Mesenchymal stem cell (in vitro differentiated cells and primary cell): ENCODE data around the gene TMEM187.

Experiments
- DNase-seq: peaks from one replicate; pipeline ENCODE4 v3.0.0-alpha.2; 2013
- H2AFZ ChIP-seq: one replicate; pipeline ENCODE4 v1.6.1; 2013; ENCODE audit warnings: low read depth, mild to moderate bottlenecking, control low read depth, inconsistent platforms, low read length, moderate library complexity
- H2AK5ac ChIP-seq: 2 replicates; pipeline ENCODE4 v1.6.1; 2013; ENCODE audit warnings: low read length, moderate library complexity, mild to moderate bottlenecking, inconsistent platforms; ENCODE audit not compliant: severe bottlenecking
- H2BK120ac ChIP-seq: one replicate; pipeline ENCODE4 v1.6.1; 2013; ENCODE audit warnings: low read depth, mild to moderate bottlenecking, inconsistent platforms, low read length, moderate library complexity
- H2BK12ac ChIP-seq, 2 experiments: one replicate each; pipeline ENCODE4 v1.6.1; 2013; ENCODE audit warnings: inconsistent platforms in 2 of 2, low read length in 2 of 2, mild to moderate bottlenecking in 2 of 2, moderate library complexity in 2 of 2, control low read depth in 1 of 2
- H2BK15ac ChIP-seq: one replicate; pipeline ENCODE4 v1.6.1; 2013; ENCODE audit warnings: mild to moderate bottlenecking, low read depth, inconsistent platforms; ENCODE audit not compliant: poor library complexity, severe bottlenecking
- H2BK5ac ChIP-seq: 2 replicates; pipeline ENCODE4 v1.6.1; 2013; ENCODE audit warnings: low read depth, mild to moderate bottlenecking, low read length, control low read depth, inconsistent platforms; ENCODE audit not compliant: poor library complexity, severe bottlenecking
- H3K14ac ChIP-seq, 2 experiments: one replicate each; pipeline ENCODE4 v1.6.1; 2013; ENCODE audit warnings: inconsistent platforms in 2 of 2, low read length in 2 of 2, control low read depth in 1 of 2, mild to moderate bottlenecking in 1 of 2, moderate library complexity in 1 of 2
- H3K18ac ChIP-seq, 2 experiments: one replicate each; pipeline ENCODE4 v1.6.1; 2013; ENCODE audit warnings: inconsistent platforms in 2 of 2, low read length in 2 of 2, control low read depth in 1 of 2, low read depth in 1 of 2, mild to moderate bottlenecking in 1 of 2
- H3K23ac ChIP-seq, 2 experiments: one replicate each; pipeline ENCODE4 v1.6.1; 2013; ENCODE audit warnings: inconsistent platforms in 2 of 2, low read length in 2 of 2, mild to moderate bottlenecking in 2 of 2, moderate library complexity in 2 of 2, control low read depth in 1 of 2
- H3K27ac ChIP-seq: 2 replicates; pipeline ENCODE4 v1.5.1; 2013; ENCODE audit warnings: mild to moderate bottlenecking, moderate library complexity, low read length, control low read depth, inconsistent platforms; ENCODE audit not compliant: poor library complexity, severe bottlenecking
- H3K27me3 ChIP-seq, 2 experiments: 2 replicates each; pipeline versions ENCODE4 v1.6.1 to v1.7.0; 2013; ENCODE audit warnings: low read length in 2 of 2, mild to moderate bottlenecking in 2 of 2, moderate library complexity in 2 of 2, control low read depth in 1 of 2, inconsistent platforms in 1 of 2; ENCODE audit not compliant: control insufficient read depth in 1 of 2, insufficient read depth in 1 of 2
- H3K36me3 ChIP-seq, 2 experiments: 2 replicates each; pipeline versions ENCODE4 v1.6.1 to v1.7.0; 2013; ENCODE audit warnings: low read length in 2 of 2, control low read depth in 1 of 2, inconsistent platforms in 1 of 2, low read depth in 1 of 2, mild to moderate bottlenecking in 1 of 2; ENCODE audit not compliant: insufficient read depth in 2 of 2, control insufficient read depth in 1 of 2
- H3K4ac ChIP-seq, 2 experiments: one replicate each; pipeline ENCODE4 v1.6.1; 2013; ENCODE audit warnings: inconsistent platforms in 2 of 2, low read length in 2 of 2, mild to moderate bottlenecking in 2 of 2, moderate library complexity in 2 of 2, control low read depth in 1 of 2, low read depth in 1 of 2
- H3K4me1 ChIP-seq: 2 replicates; pipeline ENCODE4 v1.6.1; 2013; ENCODE audit warnings: low read depth, low read length, control low read depth; ENCODE audit not compliant: control insufficient read depth, insufficient read depth
- H3K4me2 ChIP-seq: 2 replicates; pipeline ENCODE4 v1.6.1; 2013; ENCODE audit warnings: low read length, mild to moderate bottlenecking, inconsistent platforms; ENCODE audit not compliant: poor library complexity, severe bottlenecking
- H3K4me3 ChIP-seq, 2 experiments: 2 replicates each; pipeline versions ENCODE4 v1.5.1 to v1.7.0; 2013; ENCODE audit warnings: low read length in 2 of 2, mild to moderate bottlenecking in 2 of 2, control low read depth in 1 of 2, low read depth in 1 of 2; ENCODE audit not compliant: insufficient read depth in 1 of 2
- H3K79me1 ChIP-seq: replicated peaks from 2 replicates; pipeline ENCODE4 v1.6.1; 2013; ENCODE audit warnings: mild to moderate bottlenecking, control low read depth, low read length, inconsistent platforms; ENCODE audit not compliant: poor library complexity, severe bottlenecking
- H3K9ac ChIP-seq: 2 replicates; pipeline ENCODE4 v1.7.0; 2013; ENCODE audit warnings: mild to moderate bottlenecking, low read length, moderate library complexity
- H3K9me3 ChIP-seq: 2 replicates; pipeline ENCODE4 v1.7.0; 2013; ENCODE audit warnings: mild to moderate bottlenecking, low read length; ENCODE audit not compliant: control insufficient read depth
- H4K8ac ChIP-seq: one replicate; pipeline ENCODE4 v1.6.1; 2013; ENCODE audit warnings: inconsistent platforms, mild to moderate bottlenecking, low read length, moderate library complexity
- H4K91ac ChIP-seq: one replicate; pipeline ENCODE4 v1.6.1; 2013; ENCODE audit warnings: mild to moderate bottlenecking, low read length, inconsistent platforms
- WGBS: methylation state at CpG from one replicate; pipeline ENCODE4 v1.1.7; 2013; ENCODE audit warnings: mixed read lengths; 5-methylcytosine and 5-hydroxymethylcytosine counted together

The TMEM187 gene

DNA sequence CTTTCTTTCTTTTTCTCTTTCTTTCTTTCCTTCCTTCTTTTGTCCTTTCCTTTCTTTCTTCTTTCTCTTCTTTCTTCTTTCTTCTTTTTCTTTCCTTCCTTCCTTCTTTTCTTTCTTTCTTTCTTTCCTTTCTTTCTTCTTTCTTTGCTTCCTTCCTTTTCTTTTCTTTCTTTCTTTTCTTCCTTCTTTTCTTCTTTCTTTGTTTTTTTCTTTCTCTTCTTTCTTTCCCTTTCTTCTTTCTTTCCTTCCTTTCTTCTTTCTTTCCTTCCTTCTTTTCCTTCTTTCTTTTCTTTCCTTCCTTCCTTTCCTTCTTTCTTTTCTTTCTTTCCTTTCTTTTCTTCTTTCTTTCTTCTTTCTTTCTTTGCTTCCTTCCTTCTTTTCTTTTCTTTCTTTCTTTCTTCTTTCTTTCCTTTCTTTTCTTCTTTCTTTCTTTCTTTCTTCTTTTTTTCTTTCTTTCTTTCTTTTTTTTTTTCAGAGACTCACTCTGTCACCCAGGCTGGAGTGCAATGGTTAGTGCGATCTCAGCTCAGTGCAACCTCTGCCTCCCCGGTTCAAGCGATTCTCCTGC, 18.5 kb downstream of the TMEM187 start:
- H3K9me3 ChIP-seq, result no peaks in the 10 kb centered on the region
- no peak overlapping the region for H3K18ac ChIP-seq
- no peak overlapping the region for H2BK12ac ChIP-seq
- H3K9ac ChIP-seq, result no peak overlapping the region
- no peaks in the 10 kb centered on the region for H3K36me3 ChIP-seq
- H3K4ac ChIP-seq, result no peak overlapping the region
- H3K79me1 ChIP-seq, result no peaks in the 10 kb centered on the region
- H2BK120ac ChIP-seq, result no peak overlapping the region
- no peak overlapping the region for H2AFZ ChIP-seq
- H3K23ac ChIP-seq, result no peak overlapping the region
- H3K4me3 ChIP-seq, result no peak overlapping the region
- H2BK5ac ChIP-seq, result no peak overlapping the region
- 92% methylated on average over 1 of the region's 3 CpGs for WGBS
- no peak overlapping the region for H3K27ac ChIP-seq
- H3K4me1 ChIP-seq, result no peaks in the 10 kb centered on the region
- peaks cover 0 to 18% of the 10 kb centered on the region in 2 experiments for H3K27me3 ChIP-seq
- H2BK15ac ChIP-seq, result no peak overlapping the region
- H4K91ac ChIP-seq, result no peak overlapping the region
- no peak overlapping the region for H2AK5ac ChIP-seq
- no peak overlapping the region for H4K8ac ChIP-seq
- H3K14ac ChIP-seq, result no peak overlapping the region
- no peak overlapping the region for H3K4me2 ChIP-seq
- no peak for DNase-seq

DNA sequence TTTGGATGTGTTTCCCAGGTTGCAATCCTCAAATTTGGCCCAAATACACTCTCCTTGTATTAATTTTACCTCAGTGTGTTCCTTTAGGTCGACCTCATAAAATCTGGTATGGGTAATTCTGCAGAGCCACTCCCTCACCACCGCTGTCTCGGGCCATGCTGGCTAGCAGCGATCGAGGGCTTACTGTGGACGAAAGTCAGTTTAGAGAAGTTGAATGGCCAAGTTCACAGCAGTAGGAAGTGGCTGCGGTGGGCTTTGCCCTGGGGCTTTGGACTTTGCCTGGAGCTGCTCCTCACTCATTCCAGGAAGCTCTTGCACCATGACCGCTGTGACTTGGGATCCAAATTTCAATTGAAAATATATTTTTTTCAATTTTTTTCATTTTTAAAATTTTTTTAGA, 19.6 kb downstream of the TMEM187 start:
- Histone ChIP-seq H3K23ac (no peak overlapping the region), H2AK5ac (no peak overlapping the region), H4K91ac (no peak overlapping the region), H2AFZ (no peak overlapping the region), H3K9ac (no peak overlapping the region), H3K18ac (no peak overlapping the region), H3K79me1 (no peaks in the 10 kb centered on the region), H2BK5ac (no peak overlapping the region), H3K4ac (no peak overlapping the region), H2BK15ac (no peak overlapping the region), H4K8ac (no peak overlapping the region), H2BK120ac (no peak overlapping the region), H3K36me3 (no peaks in the 10 kb centered on the region), H3K27ac (no peak overlapping the region), H3K4me2 (no peak overlapping the region), H2BK12ac (no peak overlapping the region), H3K4me3 (no peak overlapping the region), H3K14ac (no peak overlapping the region), H3K4me1 (no peaks in the 10 kb centered on the region), H3K9me3 (no peaks in the 10 kb centered on the region), H3K27me3 (peaks cover 0 to 25% of the 10 kb centered on the region in 2 experiments)
- no peak for DNase-seq
- WGBS, result 98% methylated on average over 7 of the region's 8 CpGs

DNA sequence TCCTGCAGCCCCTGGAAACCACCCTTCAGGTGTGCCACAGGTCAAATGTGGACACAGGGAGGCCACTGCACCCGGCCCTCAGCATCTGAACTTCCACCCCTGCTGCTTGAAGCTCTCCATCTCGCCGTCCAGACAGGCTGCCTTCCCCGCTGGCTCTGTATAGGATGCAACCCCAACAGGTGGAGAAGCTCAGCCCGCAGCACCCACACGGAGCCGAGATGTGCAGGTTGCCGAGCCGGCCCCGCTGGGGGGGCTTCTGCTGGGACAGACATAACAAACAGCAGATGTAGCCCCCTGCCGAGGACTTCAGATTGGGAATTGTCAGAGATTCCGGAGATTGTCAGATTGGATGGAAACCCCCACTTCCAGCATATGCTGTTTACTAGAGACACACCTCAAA, 20.5 kb downstream of the TMEM187 start:
- Histone ChIP-seq H3K27me3 (peaks cover 0 to 29% of the 10 kb centered on the region in 2 experiments), H2BK12ac (no peak overlapping the region), H3K36me3 (no peaks in the 10 kb centered on the region), H3K4me2 (no peak overlapping the region), H4K91ac (no peak overlapping the region), H3K14ac (no peak overlapping the region), H2BK120ac (no peak overlapping the region), H3K4me1 (no peaks in the 10 kb centered on the region), H2AFZ (no peak overlapping the region), H3K9ac (no peak overlapping the region), H2BK5ac (no peak overlapping the region), H3K18ac (no peak overlapping the region), H2AK5ac (no peak overlapping the region), H3K4ac (no peak overlapping the region), H3K4me3 (no peak overlapping the region), H2BK15ac (no peak overlapping the region), H3K9me3 (no peaks in the 10 kb centered on the region), H3K27ac (no peak overlapping the region), H4K8ac (no peak overlapping the region), H3K79me1 (no peaks in the 10 kb centered on the region), H3K23ac (no peak overlapping the region)
- DNase-seq, result no peak
- WGBS, result 94% methylated on average over 10 of the region's 12 CpGs

- H3K27me3 ChIP-seq, result peaks cover 0 to 26% of the 10 kb centered on the region in 2 experiments
- no peak overlapping the region for H3K4ac ChIP-seq
- no peaks in the 10 kb centered on the region for H3K4me1 ChIP-seq
- H4K8ac ChIP-seq, result no peak overlapping the region
- H3K36me3 ChIP-seq, result no peaks in the 10 kb centered on the region
- no peak overlapping the region for H3K23ac ChIP-seq
- no peak overlapping the region for H3K4me2 ChIP-seq
- H3K14ac ChIP-seq, result no peak overlapping the region
- H3K27ac ChIP-seq, result no peak overlapping the region
- no peak overlapping the region for H2BK120ac ChIP-seq
- no peak overlapping the region for H3K4me3 ChIP-seq
- H2BK15ac ChIP-seq, result no peak overlapping the region
- H3K9me3 ChIP-seq, result no peaks in the 10 kb centered on the region
- no peak overlapping the region for H2AFZ ChIP-seq
- no peak overlapping the region for H2BK12ac ChIP-seq
- no peak overlapping the region for H3K9ac ChIP-seq
- no peak for DNase-seq
- H2BK5ac ChIP-seq, result no peak overlapping the region
- H2AK5ac ChIP-seq, result no peak overlapping the region
- no peak overlapping the region for H4K91ac ChIP-seq
- H3K79me1 ChIP-seq, result no peaks in the 10 kb centered on the region
- no peak overlapping the region for H3K18ac ChIP-seq
- WGBS, result 63% methylated on average over 8 of the region's 10 CpGs
These were observed 21.4 kb downstream of the TMEM187 start for GRCh38 chrX:153993978-153994377.
